IPS-18c (cell line): ENCODE results near the gene TREML4.

Source experiments
- H3K4me3 ChIP-seq: 2 replicates; pipeline ENCODE4 v1.7.0; 2013; ENCODE audit warnings: low read depth, mild to moderate bottlenecking, low read length, moderate library complexity; ENCODE audit not compliant: insufficient read depth
- H3K9me3 ChIP-seq: one replicate; pipeline ENCODE4 v1.6.1; 2013; ENCODE audit warnings: mild to moderate bottlenecking, low read length, moderate library complexity; ENCODE audit not compliant: control insufficient read depth, insufficient read depth

The TREML4 gene

DNA sequence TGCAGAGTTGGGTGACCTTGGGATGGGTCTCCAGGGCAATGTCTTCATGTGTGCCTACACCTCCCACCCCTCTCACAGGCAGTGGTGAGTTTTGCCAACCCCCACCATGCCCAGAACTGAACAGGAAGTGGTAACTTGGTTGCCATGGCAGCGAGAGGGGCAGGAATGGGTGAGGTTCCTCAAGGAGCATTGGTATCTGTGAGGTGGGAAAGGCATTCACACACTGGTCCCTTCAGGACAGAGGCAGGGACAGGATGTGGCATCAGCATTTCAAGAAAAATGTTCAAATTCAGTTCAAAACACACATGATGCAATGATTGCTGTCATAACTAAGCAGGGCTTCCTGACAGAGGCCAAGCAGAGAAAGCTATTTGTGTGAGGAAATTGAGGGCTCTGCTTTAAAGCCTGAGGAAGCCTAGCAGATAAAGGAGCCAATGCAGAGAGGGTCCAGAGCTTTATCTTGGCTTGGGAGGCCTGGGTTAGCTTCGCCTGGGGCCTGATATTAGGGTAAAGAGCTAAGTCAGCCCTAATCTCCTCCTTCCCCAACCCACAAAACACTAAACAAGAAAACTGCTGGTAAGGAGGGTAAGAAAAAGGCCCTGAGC lies 27.8 kb upstream of the TREML4 start:
- no peak overlapping the region for H3K4me3 ChIP-seq
- no peaks in the 10 kb centered on the region for H3K9me3 ChIP-seq

DNA sequence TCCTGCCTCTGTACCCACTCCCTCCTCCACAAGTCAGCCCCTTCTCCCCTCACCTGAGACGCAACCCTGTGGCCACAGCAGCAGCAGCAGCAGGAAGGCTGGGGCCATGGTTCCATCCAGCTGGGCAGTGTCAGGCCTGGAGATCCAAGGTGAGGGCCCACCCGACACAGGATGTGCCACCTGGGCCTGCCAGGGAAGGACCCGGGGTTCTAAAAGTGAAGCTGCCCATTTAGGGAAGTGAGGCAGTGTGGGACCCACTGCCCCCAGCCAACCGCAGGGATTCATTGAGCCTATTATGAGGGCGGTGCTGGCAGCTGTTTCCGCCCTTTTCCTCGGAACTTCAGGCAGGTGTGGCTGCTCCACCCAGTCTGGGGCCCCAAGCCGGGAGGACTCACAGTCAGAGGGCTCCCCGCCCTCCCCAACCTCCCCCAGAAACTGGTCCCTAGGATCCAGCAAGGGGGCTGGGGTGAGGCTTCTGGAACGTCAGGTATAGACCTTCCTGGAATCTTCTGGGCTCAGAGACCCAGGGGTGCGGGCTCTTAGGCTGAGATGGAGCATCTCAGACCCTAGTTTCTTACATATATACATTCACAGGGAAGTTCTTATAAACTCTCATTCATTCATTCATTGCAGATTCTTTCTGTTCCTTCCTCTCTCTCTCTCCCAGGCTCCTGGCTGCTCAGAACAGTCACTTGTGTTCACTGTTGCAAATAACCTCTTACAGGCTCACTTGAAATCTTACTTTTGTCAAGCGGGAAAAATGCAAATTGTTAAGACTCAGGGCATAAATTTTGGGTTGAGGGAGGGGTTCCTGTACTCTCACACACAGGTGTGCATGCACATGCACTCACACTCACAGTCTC lies 27.0 kb upstream of the TREML4 start, which contains the start of gene TREML2:
TREML2 (minus strand) TSS at position 249 of the 863 bp plus-strand sequence; CDS start at position 108, 141 bp downstream.
- Histone ChIP-seq H3K4me3 (no peak within 1 kb of the TSS), H3K9me3 (no peaks in the 10 kb centered on the region)

DNA sequence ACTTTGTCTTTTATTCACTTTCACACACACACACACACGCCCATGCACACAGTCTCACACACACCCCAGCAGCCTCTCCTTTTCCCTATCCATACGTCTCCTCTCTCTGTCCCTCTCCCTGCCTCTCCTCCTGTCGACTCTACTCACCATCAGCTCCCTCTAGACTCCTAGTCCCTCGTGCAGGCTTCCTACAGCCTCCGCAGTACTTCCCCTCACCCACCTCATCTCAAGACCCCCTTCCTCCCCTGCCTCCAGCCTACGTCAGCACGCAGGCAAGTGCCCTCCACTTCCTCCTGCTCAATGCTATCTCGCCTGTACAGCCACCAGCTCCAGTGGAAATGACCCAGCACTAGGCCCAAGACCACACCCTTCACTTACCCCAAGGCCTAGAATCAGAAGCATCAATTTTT lies 26.4 kb upstream of the TREML4 start:
- H3K4me3 ChIP-seq, result no peak overlapping the region
- no peaks in the 10 kb centered on the region for H3K9me3 ChIP-seq

DNA sequence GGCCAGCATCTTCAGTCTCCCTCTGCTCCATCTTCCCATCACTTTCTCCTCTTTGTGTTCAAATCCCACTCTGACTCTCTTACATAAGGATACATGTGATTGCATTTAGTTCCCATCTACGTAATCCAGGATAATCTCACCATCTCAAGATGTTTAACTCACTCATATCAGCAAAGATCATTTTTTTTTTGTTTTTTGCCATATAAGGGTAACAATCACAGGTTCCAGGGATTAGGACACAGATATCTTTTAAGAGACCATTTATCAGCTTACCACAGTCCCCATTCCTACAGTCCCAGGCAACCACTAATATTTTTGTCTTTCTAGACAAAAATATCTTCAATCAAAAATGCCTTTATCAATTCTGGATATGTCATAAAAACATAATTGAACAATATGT lies 24.0 kb upstream of the TREML4 start:
- no peak overlapping the region for H3K4me3 ChIP-seq
- no peaks in the 10 kb centered on the region for H3K9me3 ChIP-seq

DNA sequence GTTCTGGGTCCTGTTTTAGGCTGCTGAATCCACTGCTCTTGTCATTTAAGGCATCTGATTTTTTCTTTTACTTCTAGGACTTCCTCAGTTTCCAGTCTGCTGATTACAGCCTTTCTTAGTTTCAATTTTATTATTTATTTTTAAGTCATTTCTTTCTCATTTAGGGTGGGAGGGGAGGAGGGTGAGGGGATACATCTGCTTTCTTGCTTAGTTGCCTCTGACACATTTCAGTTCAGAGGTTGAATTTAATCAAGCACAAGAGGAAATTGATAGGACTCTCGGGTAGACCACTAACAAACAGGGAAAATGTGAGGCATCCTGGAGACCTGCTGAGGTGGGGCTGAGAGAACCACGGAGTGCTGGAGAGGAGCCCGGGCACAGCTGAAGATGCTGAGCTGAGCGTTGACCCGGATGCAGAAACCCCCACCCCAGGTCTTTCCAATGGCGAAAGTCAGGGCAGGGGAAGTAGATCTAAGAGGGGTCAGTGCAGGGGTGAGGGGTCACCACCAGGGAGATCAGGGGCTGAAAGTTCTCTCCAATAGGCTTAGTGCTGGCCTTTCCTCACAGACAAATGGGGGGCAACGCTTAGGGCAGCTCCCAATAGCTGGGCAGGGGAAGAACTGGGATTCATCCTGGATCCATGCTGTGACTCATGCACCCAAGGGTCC lies 19.6 kb upstream of the TREML4 start:
- no peaks in the 10 kb centered on the region for H3K9me3 ChIP-seq
- no peak overlapping the region for H3K4me3 ChIP-seq

DNA sequence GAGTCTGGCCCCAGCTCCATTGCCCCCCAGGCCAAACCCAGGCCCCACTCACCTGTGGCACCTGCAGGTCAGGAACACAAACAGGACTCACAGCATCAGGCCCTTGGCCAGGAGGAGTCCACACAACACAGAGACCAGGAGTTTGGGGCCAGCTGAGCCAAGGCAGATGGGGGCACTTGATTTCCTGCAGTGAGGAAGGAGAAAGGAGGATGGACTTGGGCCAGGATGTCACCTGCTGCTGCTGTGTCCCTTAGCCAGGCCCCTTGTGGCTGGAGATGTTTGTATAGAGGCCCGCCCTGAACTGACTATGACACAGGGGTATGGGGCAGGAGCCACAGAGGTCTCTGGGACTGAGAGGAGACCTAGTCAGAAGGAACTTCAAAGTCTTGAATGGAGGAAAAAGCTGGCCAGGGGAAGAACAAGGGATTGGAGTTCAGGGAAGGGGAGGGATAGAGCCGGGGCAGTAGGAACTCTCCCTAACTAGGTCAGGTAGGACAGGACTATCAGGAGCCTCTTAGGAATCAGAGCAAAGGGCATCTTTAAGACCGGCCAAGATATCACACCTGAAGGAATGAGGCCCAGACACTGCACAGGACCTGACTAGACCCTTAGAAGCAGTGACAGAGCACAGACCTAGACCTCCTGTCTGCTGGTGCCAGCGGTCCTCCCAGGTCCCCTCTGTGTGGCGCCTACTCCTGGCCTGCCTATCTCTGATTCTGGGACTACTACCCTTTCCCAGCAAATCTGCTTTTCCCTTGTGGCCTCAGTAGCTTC lies 18.4 kb upstream of the TREML4 start:
- no peak overlapping the region for H3K4me3 ChIP-seq

DNA sequence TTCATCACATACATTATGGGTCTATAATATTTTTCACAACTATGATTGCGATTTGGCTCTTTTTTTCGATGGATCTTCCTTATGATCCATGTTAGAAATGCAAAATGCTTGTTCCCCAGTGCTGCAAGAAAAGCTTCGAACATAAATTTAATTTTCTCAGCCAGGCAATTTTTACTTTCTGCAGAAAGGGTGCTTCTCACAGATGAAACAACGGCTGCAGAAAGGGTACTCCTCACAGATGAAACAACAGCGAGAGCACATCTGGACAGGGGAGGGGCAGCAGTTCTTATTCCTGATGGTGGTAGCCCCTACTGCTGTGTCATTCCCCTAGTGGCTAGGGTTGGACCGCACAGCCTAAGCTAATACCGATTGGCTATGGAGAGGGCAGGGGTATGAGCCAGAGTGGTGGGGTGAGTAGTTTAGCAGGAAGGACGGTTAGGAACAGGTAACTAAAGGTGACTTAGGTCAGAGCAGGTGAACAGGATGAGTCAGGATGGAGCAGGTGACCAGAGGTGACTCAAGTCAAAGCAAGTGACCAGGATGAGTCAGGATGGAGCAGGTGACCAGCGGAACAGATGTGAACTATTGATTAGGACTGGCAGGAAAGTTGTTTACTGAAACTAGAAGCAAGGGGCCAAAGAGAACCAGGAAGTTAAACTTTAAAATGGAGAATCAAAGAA lies 13.4 kb upstream of the TREML4 start:
- Histone ChIP-seq H3K4me3 (no peak overlapping the region), H3K9me3 (no peaks in the 10 kb centered on the region)

More for the DNA sequence above, 18.4 kb upstream of the TREML4 start:
- no peaks in the 10 kb centered on the region for H3K9me3 ChIP-seq

DNA sequence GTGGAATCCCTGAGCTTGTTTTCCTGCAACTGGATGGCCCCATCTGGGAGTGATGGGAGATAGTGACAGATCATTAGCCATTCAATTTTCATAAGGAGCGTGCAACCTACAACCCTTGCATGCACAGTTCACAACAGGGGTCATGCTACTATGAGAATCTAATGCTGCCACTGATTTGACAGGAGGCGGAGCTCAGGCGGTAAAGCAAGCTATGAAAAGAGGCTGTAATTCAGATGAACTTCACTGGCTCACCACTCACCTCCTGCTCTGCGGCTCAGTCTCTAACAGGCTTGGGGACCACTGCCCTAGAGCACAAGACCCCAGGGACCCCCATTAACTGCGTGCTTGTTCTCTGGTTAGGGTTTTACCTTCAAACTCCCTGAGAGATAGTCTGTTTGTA lies 12.4 kb upstream of the TREML4 start:
- H3K4me3 ChIP-seq, result no peak overlapping the region
- H3K9me3 ChIP-seq, result no peaks in the 10 kb centered on the region

DNA sequence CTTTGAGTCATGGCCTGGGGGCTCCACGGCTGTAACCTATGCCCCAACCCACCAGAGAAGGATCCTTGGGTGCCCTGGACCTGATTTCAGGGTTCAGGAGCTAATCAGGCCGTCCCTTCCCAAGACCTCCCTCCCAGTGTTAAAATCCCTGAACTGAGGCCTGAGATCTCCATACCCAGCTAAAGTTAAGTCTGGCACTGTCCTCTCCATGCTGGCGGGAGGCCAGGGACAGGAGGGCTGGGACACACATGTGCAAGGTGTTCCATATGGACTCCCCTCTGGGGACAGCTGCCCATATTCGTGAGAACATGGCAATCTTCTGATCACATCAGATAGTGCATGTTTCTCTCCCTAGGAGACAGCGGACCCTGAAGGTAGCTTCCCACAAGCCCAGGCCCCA lies 11.5 kb upstream of the TREML4 start:
- Histone ChIP-seq H3K9me3 (no peaks in the 10 kb centered on the region), H3K4me3 (no peak overlapping the region)

DNA sequence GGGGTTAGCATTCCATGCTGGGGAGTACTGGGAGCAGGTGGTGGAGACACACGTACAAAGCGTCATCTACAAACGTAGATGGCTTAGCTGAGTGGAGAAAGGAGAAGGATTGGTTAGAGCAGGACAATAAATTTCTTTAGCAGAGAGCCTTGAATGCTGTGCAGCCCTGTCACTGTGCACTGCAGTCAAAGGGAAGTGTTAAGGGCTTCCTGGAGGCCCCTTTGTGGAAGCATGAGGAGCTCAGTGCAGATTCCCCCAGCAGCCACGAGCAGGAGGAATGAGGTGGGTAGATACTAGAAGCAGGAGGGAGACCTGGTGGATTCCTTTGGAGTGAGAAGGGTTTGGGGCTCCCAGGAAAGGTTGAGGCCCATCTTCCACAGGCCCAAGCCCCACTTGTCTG lies 6.1 kb upstream of the TREML4 start:
- Histone ChIP-seq H3K9me3 (no peaks in the 10 kb centered on the region), H3K4me3 (no peak overlapping the region)

DNA sequence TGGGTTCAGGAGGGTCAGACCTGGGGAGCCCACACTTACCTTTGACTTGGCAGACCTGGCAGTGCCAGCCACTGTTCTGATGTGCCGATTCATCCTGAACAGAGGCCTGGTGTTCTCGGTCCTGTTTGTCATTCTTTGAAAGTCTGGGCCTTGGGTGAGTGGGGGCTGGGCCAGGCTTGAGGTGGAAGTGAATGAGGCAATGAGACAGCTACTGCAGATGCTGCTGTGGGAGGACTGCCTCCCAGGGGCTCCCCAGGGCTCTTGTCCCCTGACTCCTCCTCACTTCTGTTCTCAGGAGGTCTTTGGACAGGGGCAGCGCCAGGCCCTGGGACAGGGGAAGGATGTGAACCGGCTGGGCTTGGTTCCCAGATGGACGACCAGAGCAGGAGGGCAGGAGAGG lies 5.6 kb upstream of the TREML4 start:
- Histone ChIP-seq H3K4me3 (no peak overlapping the region), H3K9me3 (no peaks in the 10 kb centered on the region)

DNA sequence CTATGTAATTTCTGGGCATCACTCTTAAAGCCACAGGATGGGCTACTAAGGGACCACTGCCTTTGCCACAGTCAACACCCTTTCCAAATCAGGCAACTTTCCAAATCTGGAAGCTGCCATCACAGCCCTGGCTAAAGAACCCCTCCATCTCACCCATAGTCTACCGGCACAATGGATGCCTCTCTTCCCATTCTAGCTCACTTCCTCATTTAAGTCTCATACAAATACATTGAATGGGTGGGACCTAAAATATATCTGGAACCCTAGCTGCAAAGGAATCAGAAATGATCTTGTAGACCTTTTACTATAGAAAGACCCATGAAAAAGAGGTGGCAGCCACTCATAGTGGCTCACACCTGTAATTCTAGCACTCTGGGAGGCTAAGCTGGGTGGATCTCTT lies 3.3 kb upstream of the TREML4 start:
- H3K4me3 ChIP-seq, result no peak overlapping the region

DNA sequence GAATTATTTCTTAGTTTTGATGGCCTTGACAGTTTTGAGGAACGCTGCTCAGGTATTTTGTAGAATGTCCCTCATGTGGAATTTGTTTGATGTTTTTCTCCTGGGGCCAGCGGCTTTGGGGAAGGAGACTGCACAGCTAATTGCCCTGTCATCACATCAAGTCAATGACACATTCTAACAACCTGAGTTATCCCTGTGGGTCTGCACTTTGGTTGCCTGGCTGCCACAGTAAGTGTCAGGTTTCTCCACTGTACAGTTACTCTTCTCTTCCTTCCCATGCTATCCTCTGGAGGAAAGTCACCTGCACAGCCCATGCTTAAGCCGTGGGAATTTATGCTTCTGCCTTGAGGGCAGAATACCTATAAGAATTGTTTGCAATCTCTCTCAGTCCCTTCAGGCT lies 1.4 kb upstream of the TREML4 start:
- Histone ChIP-seq H3K4me3 (no peak overlapping the region), H3K9me3 (no peaks in the 10 kb centered on the region)

More for the DNA sequence above, 3.3 kb upstream of the TREML4 start:
- no peaks in the 10 kb centered on the region for H3K9me3 ChIP-seq

DNA sequence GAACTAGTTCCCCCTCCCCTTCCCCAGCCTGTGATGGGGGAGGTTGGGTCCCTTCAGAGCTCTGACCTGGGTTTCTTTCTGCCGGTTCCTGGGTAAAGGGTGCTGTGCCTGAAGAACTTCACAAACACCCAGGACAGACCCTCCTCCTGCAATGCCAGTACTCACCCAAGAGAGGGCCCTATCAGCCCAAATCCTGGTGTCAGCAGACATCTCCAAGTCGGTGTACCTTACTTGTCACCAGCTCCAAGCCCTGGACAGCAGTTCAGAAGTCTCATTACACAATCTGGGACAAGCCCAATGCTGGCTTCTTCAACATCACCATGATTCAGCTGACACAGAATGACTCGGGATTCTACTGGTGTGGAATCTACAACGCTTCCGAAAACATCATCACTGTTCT lies 467 bp downstream of the TREML4 start:
- H3K4me3 ChIP-seq, result no peak overlapping the region
- no peaks in the 10 kb centered on the region for H3K9me3 ChIP-seq

DNA sequence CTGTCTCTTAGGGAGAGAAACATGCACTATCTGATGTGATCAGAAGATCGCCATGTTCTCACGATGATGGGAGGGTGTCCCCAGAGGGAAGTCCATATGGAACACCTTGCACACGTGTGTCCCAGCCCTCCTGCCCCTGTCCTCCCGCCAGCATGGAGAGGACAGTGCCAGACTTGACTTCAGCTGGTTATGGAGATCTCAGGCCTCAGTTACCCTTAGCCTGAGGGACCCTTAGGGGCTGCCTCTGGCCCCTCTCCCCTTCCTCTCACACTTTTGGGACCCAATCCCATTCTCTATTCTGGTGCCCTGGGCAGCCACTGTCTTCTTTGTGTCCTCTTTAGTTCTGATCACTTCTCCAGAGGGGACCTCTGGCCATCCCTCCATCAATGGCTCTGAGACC lies 1.6 kb downstream of the TREML4 start:
- no peak overlapping the region for H3K4me3 ChIP-seq
- H3K9me3 ChIP-seq, result no peaks in the 10 kb centered on the region

DNA sequence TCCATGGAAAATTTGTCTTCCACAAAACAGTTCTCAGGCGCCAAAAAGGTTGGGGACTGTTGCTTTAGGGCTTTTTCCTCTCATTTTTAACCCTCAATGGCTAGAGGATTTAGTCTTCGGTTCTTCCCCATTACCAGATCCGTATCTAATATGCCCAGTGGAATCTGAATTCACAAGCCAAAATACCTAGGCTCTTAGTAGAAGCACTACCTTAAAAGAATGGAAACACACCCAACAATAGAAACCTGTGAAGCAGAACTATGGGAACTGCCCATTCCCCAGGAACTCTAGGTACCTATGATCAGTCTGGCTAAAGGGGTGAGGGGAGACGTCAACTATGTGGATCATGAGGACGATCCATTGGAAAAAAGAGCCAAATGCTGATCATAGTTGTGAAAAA lies 3.1 kb downstream of the TREML4 start:
- H3K9me3 ChIP-seq, result no peaks in the 10 kb centered on the region
- H3K4me3 ChIP-seq, result no peak overlapping the region

DNA sequence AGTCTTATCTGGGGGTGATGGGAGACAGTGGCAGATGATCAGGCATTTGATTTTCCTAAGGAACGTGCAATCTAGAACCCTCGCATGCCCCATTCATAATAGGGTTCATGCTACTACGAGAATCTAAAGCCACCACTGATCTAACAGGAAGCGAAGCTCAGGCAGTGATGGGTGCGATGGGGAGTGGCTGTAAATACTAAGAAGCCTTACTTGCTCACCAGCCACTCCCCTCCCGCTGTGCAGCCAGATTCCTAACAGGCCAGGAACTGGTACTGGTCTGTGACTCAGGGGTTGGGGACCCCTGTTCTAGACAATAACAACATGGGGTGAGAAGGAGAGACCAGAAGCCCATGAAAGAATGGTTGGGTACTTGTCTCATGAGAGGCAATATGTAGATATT lies 4.5 kb downstream of the TREML4 start:
- no peak overlapping the region for H3K4me3 ChIP-seq
- H3K9me3 ChIP-seq, result no peaks in the 10 kb centered on the region
